Stimulated activated CD8-positive, alpha-beta memory T cell treated with anti-CD3 and anti-CD28 coated beads, Interleukin-12 subunit alpha, Interleukin-12 subunit beta, amount 100 ng/mL, for 1 hour (primary cell): ENCODE measurements around the gene RBM24.

ENCODE experiments used
- DNase-seq: peaks from one replicate; pipeline ENCODE4 v3.0.0-alpha.2; 2020; ENCODE audit warnings: low read depth

RBM24 gene

DNA sequence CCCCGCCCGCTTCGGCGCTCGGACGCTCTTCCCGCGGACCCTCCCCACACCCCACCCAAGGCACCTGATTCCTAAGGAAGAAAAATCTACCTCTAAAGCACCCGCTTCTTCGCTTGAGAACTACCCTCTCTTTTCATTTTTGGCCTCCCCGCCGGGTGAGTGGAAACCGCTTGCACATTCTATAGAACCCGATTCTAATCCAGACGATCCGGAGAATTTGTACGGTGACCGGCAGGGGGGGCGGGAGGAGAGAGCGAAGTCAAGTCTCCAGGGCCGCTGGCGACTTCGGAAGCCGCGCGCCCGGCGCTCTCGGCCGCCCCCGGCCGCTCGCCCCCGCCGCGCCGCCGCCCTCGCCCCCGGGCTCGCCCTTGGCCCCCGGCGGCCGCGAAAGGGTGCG, at the start of gene RBM24:
TSS of gene RBM24 (plus strand) at position 262 of the 397 bp plus-strand sequence. CDS start 221 bp downstream, outside the sequence.
- no peak for DNase-seq

DNA sequence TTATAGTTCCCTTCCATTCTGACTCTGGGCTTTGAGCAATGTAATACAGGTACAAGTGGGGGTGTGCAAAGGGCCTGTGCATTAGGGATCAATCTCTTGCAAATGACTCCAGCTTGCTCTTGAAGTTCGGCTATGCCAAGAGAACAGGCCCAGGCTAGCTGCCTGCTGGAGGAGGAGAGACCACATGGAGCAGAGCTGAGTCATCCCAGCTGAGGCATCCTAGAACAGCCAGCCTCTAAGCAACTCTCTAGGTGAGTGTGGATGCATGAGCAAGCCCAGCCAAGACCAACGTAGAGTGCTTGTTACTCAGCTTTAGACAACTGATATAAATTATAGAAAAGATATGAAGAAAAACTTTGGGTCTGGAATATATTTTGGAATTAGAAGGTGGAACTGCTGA, 47.6 kb upstream of the RBM24 start:
- DNase-seq = no peak

DNA sequence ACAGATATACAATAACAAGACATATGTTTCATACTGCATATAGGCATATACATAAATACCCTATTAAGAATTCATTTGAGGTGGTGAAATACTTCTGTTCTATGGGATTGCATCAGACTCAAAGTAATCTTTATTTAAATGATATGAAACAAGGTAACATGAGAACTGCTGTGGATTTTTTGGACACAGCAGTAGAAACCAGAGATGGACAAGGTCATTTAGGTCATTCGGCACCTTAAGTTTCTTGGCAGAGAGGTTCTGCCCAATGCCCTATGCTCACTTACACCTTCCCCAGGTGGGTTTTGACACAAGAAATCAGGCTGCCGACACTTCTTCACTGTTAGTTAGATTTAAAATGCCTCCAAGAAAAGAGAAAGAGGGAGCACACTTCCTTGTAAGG, 43.9 kb upstream of the RBM24 start:
- DNase-seq = no peak

DNA sequence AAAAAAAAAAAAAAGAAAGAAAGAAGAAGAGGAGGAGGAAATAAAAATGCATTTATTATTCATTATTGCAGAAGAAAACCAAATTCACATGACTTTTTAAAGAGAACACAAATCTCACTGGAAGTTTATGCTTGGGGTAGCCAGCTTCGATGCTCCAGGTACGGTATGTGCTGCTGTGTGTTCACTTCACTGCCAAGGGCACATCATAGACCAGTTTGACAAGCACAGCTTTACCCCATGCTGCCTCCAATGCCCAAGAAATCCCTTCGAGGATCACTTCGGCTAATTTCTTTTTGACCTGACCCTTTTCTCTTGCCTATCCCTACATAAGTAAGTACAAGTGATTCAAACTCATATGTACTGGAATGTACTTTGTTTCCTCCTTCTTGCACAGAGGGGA, 41.9 kb upstream of the RBM24 start:
- DNase-seq = no peak

DNA sequence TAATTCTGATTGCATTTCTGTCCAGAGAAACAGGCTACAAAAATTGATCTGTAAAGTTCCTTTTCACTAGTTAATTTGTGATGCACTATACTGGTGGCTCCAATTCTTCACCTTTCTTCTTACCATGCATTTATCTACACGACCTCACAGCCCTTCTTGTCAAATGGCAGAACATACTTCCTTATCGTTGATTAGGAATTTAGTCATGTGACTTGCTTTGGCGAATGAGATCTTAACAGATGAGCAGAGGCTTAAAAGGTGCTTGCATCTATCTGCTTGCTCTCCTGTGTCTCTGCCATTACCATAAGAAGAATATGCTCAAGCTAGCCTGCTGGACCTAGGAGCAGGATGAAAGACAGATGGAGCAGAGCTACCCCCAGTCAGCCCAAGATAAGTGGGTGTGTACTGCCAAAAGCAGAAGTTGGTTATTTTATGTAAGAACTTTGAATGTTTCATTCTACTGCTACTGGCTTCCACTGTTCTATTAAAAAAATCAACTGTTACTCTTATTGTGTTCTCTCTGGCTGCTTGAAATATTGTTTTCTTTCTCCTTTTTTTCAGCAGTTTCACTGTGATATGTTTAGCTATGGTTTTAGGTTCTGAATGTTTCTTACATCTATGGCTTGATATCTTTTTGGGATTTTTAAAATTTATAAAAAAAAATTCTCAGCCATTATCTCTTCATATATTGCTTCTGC, 40.2 kb upstream of the RBM24 start:
- no peak for DNase-seq

DNA sequence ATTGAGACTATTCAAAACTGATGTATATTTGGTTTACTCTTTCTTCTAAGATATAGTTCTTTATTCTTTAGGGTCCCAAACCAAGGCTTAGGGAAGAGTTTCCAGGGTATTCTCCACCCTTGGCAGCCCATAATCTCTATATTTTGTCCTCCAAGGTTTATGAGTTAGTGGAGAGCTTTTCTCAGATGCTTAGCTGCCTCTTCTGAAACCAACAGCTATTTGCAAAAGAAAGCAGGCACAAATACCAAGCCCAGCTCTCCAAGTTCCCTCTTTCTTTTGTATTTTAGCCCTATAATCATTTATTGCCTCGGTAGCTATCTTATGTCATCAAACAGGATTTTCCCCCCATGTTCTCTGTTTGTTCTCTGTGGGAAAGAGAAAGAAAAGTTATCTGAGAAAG, 39.1 kb upstream of the RBM24 start:
- no peak for DNase-seq

DNA sequence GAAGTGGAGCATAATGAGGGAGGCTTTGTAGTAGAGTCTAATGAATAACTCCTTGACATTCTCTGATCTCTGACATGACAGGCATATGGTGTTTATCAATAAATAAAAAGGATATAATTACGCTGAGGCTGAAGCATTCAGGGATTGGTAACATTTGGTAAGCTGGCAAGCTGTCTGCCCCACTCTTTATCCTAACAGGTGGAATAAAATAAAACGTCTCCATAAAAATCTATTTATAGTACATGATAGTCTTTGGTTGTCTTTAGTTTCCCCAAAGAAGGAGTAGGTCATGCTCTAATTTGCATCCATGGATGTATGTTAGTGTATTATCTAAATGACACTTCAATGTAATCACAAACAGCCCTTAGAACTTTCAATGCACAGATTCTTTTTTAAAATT, 30.9 kb upstream of the RBM24 start:
- DNase-seq = no peak

DNA sequence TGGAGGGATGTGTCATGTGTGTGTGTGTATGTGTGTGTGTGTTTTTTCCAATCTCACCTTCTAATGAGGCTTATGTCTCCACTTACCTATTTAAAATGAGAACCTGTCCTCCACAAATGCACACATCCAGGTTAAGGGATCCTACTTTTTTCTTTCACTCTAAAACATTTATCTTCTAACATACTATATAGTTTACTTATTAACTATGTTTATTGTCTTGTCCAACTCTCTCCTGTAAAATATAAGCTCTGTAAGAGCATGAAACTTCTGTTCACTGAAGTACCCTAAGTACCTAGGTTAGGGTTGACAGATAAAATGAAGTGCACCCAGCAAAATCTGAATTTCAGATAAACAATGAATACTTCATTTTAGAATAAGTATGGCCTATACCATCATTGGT, 29.2 kb upstream of the RBM24 start:
- no peak for DNase-seq

DNA sequence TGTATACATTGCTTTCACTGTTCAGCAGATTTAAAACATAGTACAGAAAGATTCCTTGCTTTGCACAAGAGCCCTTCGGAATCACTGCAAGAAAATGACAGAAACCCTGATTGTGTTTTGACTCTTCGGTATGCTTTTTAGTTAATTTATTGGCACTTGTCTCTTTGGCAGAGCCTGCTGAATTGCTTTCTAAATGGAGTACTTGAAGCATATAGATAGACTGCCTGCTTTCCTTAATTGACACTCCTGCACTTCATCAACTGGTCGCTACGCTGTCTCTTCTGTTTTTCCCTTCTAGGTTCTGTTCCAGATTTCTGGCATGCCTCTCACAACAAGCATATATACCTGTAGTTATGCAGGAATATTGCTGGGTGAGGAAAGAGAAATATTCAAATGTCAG, 22.4 kb upstream of the RBM24 start:
- no peak for DNase-seq

DNA sequence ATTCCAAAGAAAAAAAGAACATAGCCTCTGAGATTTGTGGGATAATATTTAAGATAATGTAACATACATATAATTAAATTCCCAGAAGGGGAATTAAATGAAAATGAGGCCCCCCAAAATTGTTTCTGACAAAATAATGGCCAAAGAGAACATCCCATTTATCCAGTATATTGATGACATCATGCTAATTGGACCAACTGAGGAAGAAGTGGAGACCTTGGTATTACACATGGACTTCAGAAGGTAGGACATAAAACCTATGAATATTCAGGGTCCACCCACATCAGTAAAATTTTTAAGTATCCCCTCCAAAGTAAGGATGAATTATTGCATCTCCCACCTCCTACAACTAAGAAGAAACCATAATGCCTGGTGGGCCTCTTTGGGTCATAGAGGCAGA, 15.6 kb upstream of the RBM24 start:
- no peak for DNase-seq

DNA sequence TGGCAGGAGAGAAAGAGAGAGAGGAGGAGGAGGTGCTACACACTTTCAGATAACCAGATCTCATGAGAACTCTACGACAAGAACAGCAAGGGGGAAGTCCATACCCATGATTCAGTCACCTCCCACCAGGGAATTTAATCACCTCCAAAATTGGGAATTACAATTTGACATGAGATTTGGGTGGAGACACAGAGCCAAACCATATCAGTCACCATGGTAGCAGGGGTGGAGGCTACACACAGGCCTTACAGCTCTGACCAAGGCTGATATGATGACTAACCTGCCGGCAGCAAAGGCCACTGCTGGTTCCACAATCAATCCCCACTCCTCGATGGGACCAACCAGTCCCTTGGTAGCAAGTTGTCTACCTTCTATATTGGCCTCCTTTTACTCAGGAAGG, 13.6 kb upstream of the RBM24 start:
- DNase-seq = no peak

DNA sequence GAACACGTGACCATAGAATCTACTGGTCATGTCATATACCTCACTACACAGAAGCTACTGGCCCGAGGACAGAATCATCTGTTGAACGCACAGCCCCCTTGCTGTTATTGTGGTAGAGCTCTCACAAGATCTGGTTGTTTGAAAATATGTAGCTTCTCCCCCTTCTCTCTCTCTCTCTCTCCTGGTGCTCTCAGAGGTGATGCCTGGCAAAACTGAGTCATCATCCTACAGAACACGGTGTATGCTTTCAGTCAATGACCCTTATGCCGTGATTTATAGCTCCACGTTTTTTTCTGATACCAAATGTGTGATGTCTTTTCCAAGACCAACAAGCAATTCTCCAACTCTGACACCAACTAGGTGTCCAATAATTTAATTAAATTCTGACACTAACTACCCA, 13.0 kb upstream of the RBM24 start:
- no peak for DNase-seq

DNA sequence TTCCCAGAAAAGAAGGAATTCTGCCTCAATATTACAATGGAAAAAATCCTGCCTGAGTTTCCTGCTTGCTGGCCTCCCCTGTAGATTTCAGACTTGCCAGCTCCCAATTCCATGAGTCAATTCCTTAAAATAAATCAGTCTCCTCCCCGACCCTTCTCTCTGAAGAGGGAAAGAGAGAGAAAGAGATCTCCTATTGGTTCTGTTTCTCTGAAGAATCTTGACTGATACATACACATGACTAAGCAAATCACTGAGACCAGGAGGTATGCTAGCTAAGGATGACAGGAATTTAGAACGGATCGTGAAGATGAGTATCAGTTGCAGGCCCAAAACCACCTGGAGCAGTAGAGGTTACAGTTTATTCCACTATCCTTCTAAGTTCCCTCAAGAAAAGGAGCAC, 11.3 kb upstream of the RBM24 start:
- DNase-seq = no peak

DNA sequence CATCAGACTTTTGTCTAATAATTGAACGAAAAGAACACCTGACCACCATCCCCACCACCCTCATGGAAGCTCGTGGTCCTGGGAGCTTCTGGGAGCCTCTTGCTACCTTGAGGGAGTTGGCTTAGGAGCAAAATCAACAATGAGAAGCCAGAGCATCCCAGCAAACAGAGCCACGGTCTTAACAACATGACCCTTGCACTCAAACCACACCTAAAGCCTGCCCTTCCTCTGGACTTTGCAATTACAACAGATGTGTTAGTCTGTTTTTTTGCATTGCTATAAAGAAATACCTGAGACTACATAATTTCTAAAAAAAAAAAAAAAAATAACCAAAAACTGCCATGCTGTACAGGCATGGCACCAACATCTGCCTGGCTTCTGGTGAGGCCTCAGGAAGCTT, 9.5 kb upstream of the RBM24 start:
- DNase-seq = no peak

DNA sequence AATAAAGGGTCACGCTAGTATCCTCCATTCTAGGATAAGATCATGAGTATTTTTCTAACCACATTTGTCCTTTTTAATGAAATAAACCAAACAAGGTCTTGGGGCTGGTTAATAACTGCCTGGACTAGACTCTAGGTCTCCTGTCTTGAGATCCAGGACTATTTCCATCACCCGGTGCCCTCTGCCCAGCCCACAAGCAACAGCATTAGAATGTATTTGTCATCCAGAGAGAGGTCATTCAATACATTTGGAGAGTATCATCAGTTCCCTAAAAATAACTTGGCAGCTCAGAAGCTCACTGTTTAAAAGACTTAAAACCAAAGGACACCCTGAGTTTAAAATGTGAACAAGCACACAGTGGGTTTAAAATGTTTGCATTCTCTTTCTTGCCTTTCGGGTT, 4.4 kb upstream of the RBM24 start:
- no peak for DNase-seq

DNA sequence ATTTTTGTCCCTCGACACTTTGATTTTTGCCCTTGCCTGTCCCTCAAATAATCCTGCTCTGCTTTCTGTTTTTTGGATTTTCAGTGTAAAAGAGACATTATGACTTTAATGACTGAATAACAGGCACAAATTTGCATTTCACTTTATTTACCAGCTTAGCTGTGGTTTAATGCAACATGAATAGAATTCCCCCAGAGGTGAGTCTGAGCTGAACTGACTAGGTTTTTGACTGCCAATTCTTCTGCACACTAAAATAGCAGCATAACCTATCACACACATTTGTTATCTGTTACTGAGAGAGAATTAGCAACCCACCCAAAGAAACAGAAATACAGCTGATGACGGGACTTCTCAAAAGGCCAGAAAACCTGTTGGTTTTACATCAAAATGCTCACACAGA, 3.9 kb upstream of the RBM24 start:
- no peak for DNase-seq

DNA sequence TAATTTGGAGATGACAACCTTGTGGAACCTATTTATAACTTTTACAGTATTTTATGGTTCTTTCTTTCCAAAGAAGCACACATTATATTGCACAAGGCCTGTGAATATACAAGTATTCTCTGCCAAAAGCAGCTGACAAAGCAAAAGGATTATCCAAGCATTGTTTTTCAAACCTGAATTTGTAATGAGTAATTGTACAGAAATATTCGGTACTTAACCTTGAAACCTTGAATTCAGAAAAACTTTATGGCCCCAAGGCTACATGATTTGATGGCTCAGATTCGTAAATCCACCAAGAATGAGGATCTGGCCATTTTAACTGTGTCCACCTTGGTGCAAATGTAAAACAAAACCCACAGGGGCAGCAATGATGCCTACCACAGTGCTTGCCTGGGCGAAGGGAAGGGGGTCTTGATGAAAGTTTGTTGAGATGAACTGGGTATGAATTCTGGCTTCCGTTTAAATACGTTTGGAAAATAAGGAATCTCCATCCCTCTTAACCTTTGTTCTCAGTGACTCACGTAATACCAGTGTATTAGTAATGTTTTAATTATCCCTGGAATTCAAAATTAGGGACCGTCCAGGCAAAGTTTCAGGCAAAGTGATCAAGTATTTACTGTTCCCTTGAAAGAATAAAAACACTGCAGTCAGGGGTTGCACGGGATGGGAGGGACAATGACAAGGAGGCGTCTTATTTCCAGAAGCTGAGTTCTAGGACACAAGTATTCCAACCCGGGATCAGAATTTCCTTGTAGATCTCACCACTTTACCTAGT, 2.7 kb upstream of the RBM24 start:
- no peak for DNase-seq

DNA sequence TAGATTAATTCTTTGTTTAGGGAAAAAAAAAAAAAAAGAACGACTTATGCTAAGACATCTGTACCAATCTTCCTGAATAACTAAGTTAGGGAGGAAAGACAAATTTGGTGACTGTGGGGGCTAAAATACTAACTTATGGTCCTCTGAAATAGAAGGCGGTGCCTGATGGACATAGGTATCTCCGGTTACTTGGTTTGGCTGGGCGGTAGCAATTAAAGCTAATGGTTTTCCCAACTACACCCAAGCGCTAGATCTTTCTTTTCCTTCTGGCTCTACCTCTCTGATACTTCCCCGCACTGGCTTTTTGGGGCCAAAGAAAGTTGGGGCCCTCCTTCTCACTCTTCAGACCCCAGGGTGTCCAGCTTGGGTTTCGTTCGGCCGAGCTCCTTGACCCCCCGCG, 1.0 kb upstream of the RBM24 start:
- no peak for DNase-seq

DNA sequence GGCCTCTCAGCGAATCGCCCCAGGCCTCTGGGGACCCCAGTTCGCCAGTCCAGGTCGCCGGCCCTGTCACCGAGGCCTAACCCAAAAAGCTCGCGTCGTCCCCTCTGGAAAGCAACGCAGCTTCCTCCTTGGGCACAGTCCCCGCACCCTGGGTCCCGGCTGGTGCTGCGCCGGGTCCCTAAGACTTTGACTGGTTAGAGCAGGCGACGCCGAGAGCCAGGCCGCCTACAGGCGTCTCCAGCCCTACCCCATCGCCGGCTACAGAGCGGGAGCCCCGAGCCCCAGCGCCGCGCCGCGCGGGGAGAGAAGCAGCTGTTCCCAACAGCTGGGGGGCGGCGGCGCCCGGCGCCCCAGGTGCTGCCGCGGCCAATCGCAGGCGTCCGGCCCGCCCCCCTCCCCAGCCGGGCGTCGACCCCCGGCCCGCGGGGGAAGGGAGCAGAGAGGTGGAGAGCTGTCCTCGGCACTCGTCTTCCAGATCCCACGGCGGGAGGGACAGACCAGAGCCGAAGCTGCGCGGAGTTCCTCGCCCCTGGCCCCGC, 540 bp upstream of the RBM24 start:
- no peak for DNase-seq

DNA sequence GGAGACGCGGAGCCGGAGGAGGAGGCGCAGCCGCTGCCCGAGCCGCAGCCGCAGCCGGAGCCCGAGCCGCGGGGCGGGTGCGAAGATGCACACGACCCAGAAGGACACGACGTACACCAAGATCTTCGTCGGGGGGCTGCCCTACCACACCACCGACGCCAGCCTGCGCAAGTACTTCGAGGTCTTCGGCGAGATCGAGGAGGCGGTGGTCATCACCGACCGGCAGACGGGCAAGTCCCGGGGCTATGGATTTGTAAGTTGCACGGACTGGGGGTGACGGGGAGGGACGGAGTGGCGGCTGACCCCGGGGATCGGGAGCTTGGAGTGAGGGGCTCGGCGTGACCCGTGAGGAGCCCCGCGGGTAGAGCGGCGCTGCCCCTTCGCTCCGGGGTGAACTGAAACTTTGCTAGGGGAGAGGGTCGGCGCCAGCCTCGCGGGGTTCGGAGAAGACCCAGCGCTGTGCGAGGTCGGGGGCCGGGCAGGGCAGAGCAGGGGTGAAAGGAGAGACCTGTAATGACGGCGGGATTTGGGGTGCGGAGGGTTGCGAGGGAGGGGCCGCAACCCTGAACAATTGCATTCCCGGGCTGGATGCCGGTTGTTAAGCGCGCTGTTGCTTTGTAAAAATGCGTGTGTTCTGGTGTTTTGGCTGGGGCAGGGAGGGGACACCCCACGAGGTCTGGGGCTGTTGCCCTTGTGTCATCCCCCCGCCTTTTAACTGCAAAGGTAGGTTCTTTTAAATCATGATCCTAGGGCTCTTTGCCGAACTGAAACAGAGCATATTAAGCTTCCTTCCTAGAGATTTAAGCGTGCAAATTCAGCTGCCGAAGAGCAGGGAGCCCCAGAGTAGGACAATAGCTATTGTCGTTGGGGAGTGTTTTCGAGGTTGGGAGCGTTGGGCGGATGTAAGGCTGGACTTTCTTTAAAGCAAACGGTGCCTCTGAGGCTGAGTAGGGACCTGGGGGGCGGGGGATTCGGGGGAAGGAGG, 628 bp downstream of the RBM24 start:
- no peak for DNase-seq

DNA sequence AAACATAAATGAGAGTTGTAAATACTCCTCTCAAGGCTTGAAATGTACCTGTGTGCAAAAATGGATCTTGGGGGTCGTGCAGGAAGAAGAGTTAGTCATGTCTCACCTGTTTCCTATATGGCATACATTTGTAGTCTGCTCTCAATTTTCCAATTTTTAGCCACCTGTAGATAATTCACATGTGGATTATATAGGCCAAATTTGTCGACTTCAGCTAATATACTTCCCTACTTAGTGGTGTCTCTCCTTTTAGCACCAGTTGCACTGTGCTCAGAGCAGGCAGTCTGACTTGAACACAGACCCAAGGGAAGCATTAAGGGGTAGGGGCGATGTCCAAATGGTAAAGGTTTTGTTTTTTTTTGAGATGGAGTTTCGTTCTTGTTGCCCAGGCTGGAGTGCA, 1.9 kb downstream of the RBM24 start:
- no peak for DNase-seq

DNA sequence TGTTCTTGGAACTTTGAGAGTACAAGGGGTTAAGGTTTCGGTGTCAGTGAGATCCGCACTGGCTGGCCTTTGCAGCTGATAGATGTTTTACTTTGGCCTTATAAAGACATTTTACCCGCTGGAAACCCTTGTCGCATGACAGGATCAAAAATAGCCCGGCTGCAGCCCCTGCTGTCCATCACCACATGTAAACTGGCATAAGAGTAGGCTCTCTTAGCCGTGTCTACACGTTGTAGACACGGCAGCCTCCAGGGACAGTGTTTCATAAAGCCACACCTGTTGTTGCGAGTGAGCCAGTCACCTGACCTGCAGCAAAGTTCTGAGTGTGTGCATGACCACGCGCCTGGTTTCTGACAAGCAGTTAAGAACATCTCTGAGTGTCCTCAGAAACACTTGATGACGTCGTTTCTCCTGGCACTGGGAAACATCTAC, 8.5 kb downstream of the RBM24 start:
- DNase-seq = no peak
